Inflammatory macrophage treated with lipopolysaccharide for 4 hours (primary cell): ENCODE measurements around the gene TMEM43.
A peak's percentile ranks its signal among the peaks of the same experiment; 100 is the strongest.

Experiments used
- DNase-seq: peaks from one replicate; pipeline ENCODE4 v3.0.0-alpha.2; 2020

The TMEM43 gene

GRCh38 chr3:14152963-14153355, 28.1 kb downstream of the TMEM43 start:
- no peak for DNase-seq

GRCh38 chr3:14153663-14154062, 28.8 kb downstream of the TMEM43 start:
- no peak for DNase-seq

GRCh38 chr3:14154276-14154675, 29.4 kb downstream of the TMEM43 start:
- DNase-seq: peak; percentile 58

DNA sequence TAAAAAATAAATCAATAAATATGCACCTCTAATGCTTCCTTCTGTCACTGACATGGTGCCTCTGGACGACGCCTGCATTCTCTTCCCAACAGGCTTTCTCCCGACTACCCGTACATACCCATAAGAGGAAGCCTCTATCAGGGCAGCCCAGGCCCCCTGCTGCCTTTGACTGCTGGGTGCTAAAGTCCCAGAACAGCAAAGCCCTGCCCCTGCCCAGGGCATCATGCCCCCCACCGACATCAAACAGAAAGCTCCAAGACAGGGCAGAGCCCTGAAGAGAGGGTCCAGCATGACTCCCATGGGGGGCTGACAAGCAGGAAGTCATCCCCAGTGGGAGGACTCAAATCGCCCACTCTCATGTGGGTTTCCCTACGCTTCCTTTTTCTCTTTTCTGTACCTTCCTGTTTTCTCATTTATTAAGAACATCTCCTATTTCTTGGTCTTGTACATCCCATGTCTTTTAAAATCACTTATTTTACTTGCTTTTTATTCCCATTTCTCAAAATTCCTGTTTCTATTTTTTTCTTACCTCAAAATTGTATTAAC, 30.1 kb downstream of the TMEM43 start:
- peak; percentile 62 for DNase-seq

DNA sequence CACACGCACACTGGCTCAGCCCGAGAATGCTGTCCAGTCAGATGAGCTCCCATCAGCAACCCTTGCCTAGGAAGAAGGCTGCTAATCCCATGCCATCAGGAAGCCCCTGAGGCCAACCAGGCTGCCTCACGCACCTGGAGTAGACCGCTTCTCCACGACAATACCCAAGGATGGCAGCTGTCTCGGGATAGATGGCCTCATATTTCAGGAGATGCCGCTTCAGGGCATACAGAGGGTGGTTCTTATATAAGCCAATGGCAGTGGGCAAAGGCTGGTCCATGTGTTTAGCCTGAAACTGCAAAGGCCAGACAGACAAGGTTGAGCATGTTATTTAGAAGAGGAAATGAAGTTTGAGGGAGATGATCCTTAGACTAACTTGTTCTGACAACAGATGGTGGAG, 31.3 kb downstream of the TMEM43 start:
- no peak for DNase-seq

- DNase-seq: no peak
Measured at GRCh38 chr3:14156843-14157561, 32.1 kb downstream of the TMEM43 start.

GRCh38 chr3:14157951-14158350, 33.1 kb downstream of the TMEM43 start:
- no peak for DNase-seq

DNA sequence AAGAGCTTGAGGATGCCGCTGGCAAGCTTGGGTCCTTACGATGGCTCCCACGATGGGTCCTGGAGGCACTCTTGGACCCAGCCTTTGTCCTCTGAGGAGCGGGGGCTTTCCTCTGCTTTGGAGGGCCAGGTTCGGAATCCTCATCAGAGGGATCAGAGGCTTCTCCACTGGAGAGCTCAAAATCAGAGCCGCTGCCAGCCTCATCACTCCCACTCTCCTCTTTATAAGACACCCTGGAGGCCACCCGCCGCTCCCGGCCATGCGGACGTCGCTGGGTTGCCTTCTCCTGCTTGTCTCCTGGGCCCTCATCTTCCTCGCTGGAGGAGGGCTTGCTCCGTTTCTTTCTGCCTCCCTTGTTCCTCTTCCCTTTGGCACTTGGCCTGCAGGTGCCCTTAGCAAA, 33.5 kb downstream of the TMEM43 start:
- DNase-seq: no peak

- DNase-seq: no peak
Measured at GRCh38 chr3:14159426-14159825, 34.6 kb downstream of the TMEM43 start.

DNA sequence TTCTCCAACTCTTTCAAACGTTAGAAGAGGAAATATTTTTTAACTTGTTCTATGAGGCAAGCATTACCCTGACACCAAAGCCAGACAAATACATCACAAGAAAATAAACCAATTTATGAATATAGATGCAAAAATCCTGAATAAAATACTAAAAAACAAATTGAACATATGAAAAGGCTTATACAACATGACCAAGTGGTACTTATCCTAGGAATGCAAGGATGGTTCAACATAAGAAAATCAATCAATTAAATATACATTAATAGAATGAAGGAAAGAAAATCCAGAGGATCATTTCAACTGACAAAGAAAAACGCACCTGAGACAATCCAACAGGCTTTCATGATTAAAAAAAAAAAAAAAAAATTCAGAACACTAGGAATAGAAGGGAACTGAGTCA, 36.4 kb downstream of the TMEM43 start:
- no peak for DNase-seq

DNA sequence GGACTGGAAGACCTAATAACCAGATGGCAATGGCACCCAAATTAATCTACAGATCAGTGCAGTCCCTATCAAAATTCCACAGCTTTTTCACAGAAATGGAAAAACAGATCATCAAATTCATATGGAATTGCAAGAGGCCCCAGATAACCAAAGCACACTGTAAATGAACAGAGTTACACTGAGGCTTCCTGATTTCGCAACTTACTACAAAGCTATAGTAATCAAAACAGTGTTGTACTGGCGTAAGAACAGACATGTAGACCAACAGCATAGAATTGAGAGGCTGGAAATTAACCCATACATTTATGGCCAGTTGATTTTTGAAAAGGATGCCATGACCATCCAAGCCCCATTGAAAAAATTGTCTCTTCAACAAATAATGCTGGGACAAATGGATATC, 37.3 kb downstream of the TMEM43 start:
- DNase-seq: peak; percentile 39

GRCh38 chr3:14166877-14167603, 42.2 kb downstream of the TMEM43 start:
- peak; percentile 42 for DNase-seq

DNA sequence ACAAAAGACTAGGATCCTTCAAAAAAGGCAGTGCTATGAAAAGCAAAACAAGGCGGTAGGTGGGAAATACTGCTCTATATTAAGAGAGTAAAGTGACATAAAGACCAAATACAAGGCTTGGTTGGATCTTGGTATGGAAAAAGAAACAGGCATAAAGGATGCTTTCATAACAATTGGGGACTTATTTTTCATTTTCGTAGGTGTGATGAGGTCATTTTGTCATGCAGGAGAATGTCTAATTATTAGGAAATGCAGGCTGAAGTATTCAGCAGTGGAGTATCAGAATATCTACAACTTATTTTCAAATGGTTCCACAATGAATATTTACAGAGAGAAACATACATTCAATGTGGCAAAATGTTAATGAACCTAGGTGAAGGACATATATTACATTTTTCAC, 44.6 kb downstream of the TMEM43 start:
- DNase-seq: peak; percentile 52

- DNase-seq: no peak
Measured at GRCh38 chr3:14169871-14170270, 45.0 kb downstream of the TMEM43 start.

DNA sequence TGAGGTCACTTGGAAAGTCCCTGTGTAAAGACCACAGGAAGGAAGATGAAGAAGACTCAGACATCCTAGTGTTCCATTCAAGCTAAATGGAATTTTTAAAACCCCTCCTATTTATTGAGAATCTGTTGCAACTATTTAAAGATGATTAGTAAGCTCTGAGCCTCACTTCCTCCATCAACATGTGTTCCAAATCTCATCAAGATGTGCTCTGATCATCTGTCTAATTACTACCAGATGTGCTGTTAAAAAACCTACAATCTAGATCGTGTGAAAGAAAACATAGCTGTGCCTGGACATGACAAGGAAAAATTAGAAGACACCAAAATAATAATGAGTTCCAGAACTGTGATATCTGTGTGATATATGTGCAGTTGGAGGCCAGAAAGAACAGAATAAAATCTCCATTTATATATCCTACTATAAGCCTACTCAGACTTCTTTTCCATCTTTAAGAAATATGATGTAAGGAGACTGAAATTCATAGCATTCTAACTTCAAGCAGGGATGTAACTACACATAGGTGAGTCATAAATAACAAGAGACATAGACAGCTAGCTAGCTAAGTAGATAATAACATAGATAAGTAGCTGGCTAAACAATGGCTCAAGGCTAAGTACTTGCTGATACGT, 45.8 kb downstream of the TMEM43 start:
- DNase-seq: peak; percentile 16

DNA sequence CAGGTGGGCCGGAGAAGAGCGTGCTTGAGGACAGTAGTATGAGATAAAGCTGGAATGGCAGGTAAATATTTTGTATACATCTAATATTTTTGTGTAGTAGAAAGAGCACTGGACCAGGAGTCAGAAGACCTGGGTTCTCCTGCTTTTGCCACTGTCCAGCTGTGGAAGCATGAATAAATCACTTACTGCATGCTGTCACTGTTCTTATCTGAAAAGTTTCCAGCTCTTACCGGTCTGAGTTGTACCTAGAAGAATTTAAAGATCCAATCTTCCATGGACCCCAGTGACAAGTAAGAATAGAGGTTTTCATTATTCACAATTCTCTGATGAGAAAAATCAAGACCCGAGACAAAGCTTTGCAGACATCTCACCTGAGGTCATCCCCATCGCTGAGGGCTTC, 47.6 kb downstream of the TMEM43 start:
- DNase-seq: no peak

- DNase-seq: no peak
Measured at GRCh38 chr3:14174483-14174882, 49.6 kb downstream of the TMEM43 start.

DNA sequence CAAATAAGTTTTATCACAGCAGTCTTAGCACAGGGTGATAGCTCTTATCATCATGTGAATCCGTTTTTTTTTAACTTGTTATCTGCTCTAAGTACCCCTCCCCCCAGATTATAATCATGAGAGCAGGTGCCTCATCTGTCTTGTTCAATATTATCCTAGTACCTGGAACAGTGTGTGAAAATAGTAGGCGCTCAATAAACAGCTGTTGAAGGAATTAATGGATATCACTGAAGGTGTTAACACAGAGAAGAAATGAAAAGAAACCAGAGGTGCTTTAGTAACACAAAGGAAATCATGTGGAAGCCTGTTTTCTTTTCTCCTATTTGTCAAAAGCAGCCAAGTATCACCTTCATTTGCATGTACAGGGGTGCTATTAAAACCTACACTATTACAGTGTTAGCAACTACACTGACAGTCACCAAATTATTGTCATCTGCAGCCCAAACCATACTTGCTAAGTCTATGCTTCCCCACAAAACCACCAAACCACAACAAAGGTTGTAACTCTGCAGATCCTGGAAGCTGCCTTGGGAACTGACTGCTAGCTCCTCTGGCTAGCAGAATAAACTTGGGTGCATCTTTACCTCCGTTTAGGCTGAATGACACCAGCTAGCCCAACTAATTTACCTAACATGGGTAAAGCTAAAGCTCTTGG, 50.7 kb downstream of the TMEM43 start:
- peak; percentile 27 for DNase-seq

DNA sequence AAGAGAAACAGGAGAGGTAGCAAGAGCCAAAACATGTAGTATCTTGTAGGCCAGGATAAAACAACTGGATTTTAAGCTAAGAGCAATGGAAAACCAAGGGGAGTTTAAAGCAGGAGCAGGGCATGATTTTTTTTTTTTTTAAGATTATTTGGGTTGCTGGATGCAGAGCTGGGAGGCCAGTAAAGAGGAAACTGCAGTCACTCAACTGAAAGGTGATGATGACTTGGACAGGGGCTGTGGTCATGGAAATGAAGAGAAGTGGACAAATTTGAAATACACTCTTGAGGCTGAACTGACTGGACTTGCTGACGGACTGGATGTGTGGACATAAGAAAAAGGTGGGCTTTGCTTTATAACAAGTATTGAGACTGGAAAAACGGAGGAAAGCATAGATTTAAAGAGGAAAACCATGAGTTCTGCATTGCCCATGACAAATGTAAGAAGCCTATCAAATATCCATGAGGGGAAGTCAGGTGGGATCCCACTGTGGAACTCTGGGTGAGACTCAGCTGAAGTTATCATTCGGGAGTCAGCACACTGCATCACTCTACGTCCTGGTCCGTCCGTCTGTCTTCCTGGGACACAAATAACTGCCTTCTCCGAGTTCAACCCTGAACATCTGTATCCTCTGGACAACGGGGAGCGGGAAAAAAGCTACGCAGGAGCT, 52.9 kb downstream of the TMEM43 start:
- DNase-seq: no peak

- DNase-seq: peak; percentile 99
Measured at GRCh38 chr3:14178247-14179113, 53.6 kb downstream of the TMEM43 start, which contains the start of the genes LSM3 and XPC. Gene LSM3, plus strand, starts transcription at chr3:14178817. Its CDS starts 44 bp downstream, at chr3:14178861. Gene XPC, minus strand, starts transcription at chr3:14178601. Its CDS starts 33 bp downstream, at chr3:14178568.

DNA sequence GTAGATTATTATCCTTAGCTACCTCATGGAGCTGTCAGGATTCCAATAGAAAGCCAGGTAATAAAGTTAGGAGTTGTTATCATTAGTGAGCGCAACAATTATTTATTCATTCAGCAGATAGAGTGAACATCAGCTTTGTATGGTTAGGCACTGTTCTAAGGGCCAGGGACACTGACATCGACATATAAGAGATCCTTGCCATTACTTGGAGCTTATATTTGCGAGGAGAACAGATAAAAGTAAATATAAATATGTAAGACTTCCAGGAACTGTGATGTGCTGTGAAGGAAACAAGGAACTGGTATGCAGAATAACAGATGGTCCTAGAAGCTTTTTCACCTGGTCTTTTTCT, 54.2 kb downstream of the TMEM43 start:
- DNase-seq: no peak

GRCh38 chr3:14179795-14180194, 54.9 kb downstream of the TMEM43 start:
- no peak for DNase-seq
